Anterior cingulate cortex (tissue), 58 donors: ENCODE results near the gene LMTK3.
"Not testable (repeated sequence)": the region's sequence is repeated elsewhere in the genome, so short reads cannot be mapped to it uniquely, and the experiment has no call there.

ENCODE experiments used
- DNase-seq, 58 donors: peaks; one replicate each; lab custom pipeline; 2025; lab: John Stamatoyannopoulos, UW

LMTK3 gene

GRCh38 chr19:48489608-48490216, 21.9 kb downstream of the LMTK3 start:
- peak in 42 of 58 donors; percentile 2 to 63 (median 22) for DNase-seq

GRCh38 chr19:48488478-48488877, 23.2 kb downstream of the LMTK3 start:
- DNase-seq: not testable (repeated sequence)

GRCh38 chr19:48487948-48488347, 23.7 kb downstream of the LMTK3 start:
- peak in 15 of 58 donors; percentile 4 to 55 (median 28) for DNase-seq

GRCh38 chr19:48487544-48487943, 24.1 kb downstream of the LMTK3 start:
- DNase-seq: no peak

GRCh38 chr19:48486706-48487105, 24.9 kb downstream of the LMTK3 start:
- not testable (repeated sequence) for DNase-seq

GRCh38 chr19:48484931-48485612, 26.6 kb downstream of the LMTK3 start:
- no peak for DNase-seq

GRCh38 chr19:48484247-48484893, 27.3 kb downstream of the LMTK3 start:
- no peak for DNase-seq

- no peak for DNase-seq
These were observed 28.3 kb downstream of the LMTK3 start for GRCh38 chr19:48483301-48483700.

GRCh38 chr19:48481846-48482639, 29.6 kb downstream of the LMTK3 start:
- no peak for DNase-seq

GRCh38 chr19:48480558-48481500, 30.8 kb downstream of the LMTK3 start:
- peak in 52 of 58 donors; percentile 15 to 78 (median 60) for DNase-seq

- DNase-seq: peak in 51 of 58 donors; percentile 10 to 78 (median 62)
These were observed 31.5 kb downstream of the LMTK3 start for GRCh38 chr19:48480183-48480557.

- DNase-seq: no peak
These were observed 31.9 kb downstream of the LMTK3 start for GRCh38 chr19:48479686-48480085.

GRCh38 chr19:48478339-48479256, 33.0 kb downstream of the LMTK3 start:
- no peak for DNase-seq

GRCh38 chr19:48477698-48478338, 33.8 kb downstream of the LMTK3 start:
- no peak for DNase-seq

GRCh38 chr19:48477067-48477685, 34.5 kb downstream of the LMTK3 start:
- DNase-seq: no peak

- DNase-seq: no peak
These were observed 35.5 kb downstream of the LMTK3 start for GRCh38 chr19:48476176-48476575.

GRCh38 chr19:48475369-48476068, 36.1 kb downstream of the LMTK3 start:
- no peak for DNase-seq
